Measurements from ENCODE around the gene SMG5. TPM values are rescaled to one million over a fixed set of nuclear protein-coding genes. Genes with fewer than 3 reads are reported as not detected.

The SMG5 gene
- total and polyA plus RNA-seq, 7 donors = 46.8 to 90.7 (median 72.4) TPM

- TF ChIP-seq, protein P1, sequence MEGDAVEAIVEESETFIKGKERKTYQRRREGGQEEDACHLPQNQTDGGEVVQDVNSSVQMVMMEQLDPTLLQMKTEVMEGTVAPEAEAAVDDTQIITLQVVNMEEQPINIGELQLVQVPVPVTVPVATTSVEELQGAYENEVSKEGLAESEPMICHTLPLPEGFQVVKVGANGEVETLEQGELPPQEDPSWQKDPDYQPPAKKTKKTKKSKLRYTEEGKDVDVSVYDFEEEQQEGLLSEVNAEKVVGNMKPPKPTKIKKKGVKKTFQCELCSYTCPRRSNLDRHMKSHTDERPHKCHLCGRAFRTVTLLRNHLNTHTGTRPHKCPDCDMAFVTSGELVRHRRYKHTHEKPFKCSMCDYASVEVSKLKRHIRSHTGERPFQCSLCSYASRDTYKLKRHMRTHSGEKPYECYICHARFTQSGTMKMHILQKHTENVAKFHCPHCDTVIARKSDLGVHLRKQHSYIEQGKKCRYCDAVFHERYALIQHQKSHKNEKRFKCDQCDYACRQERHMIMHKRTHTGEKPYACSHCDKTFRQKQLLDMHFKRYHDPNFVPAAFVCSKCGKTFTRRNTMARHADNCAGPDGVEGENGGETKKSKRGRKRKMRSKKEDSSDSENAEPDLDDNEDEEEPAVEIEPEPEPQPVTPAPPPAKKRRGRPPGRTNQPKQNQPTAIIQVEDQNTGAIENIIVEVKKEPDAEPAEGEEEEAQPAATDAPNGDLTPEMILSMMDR (IDR thresholded peaks at IDR 0.05) = no peak
- Histone ChIP-seq H3K27me3 (ENCODE audit: insufficient read depth in 3 of 3, low read length in 2 of 3) (no peaks in the 10 kb centered on the region), H3K4me3 (no peak overlapping the region), H3K9me3 (no peaks in the 10 kb centered on the region), H3K4me1 (no peaks in the 10 kb centered on the region), H3K27ac (no peak overlapping the region), H3K36me3 (ENCODE audit: insufficient read depth in 1 of 2, low read depth in 1 of 2) (peaks cover 16 to 98% of the 10 kb centered on the region in 2 donors)
- intact Hi-C loops (cut with DNase I) = no loop called here
- WGBS, 3 donors = 77 to 97% (median 86%) methylated on average over 2 of the region's 2 CpGs
- no peak for DNase-seq
- ATAC-seq = no peak
Measured at GRCh38 chr1:156260896-156261295, 21.7 kb downstream of the SMG5 start.

DNA sequence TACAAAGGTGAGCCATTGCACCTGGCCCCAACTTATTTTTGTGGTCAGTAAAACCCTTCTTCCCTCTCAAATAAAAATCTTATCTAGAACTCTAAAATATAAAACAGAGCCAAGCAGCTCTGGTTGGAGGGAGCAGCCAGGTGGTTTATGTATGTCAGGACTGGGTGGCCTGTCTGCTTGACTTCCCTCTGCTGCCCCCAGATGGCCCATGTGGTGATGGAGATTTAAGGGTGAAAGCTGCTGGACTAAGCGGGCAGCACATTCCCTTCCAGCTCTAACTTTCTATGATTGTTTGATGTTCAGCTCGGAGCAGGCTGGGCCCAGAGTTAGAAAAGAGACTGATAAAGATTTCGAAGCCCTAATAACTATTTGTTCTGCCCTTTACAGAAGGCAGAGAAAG, 22.8 kb downstream of the SMG5 start:
- no peaks in the 10 kb centered on the region for H3K27me3 ChIP-seq (ENCODE audit: insufficient read depth in 3 of 3, low read length in 2 of 3)
- H3K27ac ChIP-seq = no peak overlapping the region
- TF ChIP-seq, protein P1 (IDR thresholded peaks at IDR 0.05) = no peak
- WGBS, 3 donors = 71 to 76% (median 72%) methylated on average over 3 of the region's 3 CpGs
- H3K4me3 ChIP-seq = no peak overlapping the region
- H3K4me1 ChIP-seq = no peaks in the 10 kb centered on the region
- intact Hi-C loops (cut with DNase I) = no loop called here
- H3K36me3 ChIP-seq (ENCODE audit: insufficient read depth in 1 of 2, low read depth in 1 of 2) = peaks cover 16 to 99% of the 10 kb centered on the region in 2 donors
- no peak for DNase-seq
- H3K9me3 ChIP-seq = no peaks in the 10 kb centered on the region
- ATAC-seq = no peak

DNA sequence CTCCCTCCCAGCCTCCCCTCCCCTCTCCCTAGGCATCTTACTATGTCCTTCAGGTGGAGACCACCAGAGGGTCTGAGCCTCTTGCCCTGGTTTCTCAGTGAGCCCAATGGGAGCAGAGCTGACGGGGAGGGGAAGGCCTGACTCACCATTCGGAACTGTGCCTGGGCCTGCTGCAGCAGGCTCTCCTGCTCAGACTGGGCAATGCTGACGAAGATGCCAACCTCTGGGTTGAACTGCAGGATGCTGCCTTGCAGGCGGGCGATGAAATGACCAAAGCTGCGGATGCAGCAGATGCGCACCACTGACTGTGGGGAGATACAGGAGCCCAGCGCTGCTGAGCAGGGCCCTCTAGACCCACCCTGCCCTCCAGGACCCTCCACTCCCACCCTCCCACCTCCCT, 23.8 kb downstream of the SMG5 start:
- Histone ChIP-seq H3K36me3 (ENCODE audit: insufficient read depth in 1 of 2, low read depth in 1 of 2) (peaks cover 16 to 100% of the 10 kb centered on the region in 2 donors), H3K9me3 (no peaks in the 10 kb centered on the region), H3K4me1 (no peaks in the 10 kb centered on the region), H3K27ac (no peak overlapping the region), H3K4me3 (no peak overlapping the region), H3K27me3 (ENCODE audit: insufficient read depth in 3 of 3, low read length in 2 of 3) (no peaks in the 10 kb centered on the region)
- ATAC-seq (no peak), DNase-seq (no peak)
- intact Hi-C loops (cut with DNase I) = no loop called here
- 95 to 98% (median 96%) methylated on average over 8 of the region's 8 CpGs for WGBS, 3 donors
- TF ChIP-seq, protein P1 (IDR thresholded peaks at IDR 0.05) = no peak

GRCh38 chr1:156257711-156258110, 24.9 kb downstream of the SMG5 start:
- no peak for DNase-seq
- TF ChIP-seq, protein P1 (IDR thresholded peaks at IDR 0.05) = no peak
- ATAC-seq = no peak
- 87 to 93% (median 87%) methylated on average over 2 of the region's 2 CpGs for WGBS, 3 donors
- Histone ChIP-seq H3K36me3 (ENCODE audit: insufficient read depth in 1 of 2, low read depth in 1 of 2) (peaks cover 16 to 100% of the 10 kb centered on the region in 2 donors), H3K4me1 (no peaks in the 10 kb centered on the region), H3K4me3 (no peak overlapping the region), H3K27me3 (ENCODE audit: insufficient read depth in 3 of 3, low read length in 2 of 3) (no peaks in the 10 kb centered on the region), H3K27ac (no peak overlapping the region), H3K9me3 (no peaks in the 10 kb centered on the region)
- intact Hi-C loops (cut with DNase I) = no loop called here

- WGBS, 3 donors = 88 to 96% (median 93%) methylated on average over 3 of the region's 3 CpGs
- DNase-seq = peak in 1 of 2 donors; percentile 21
- Histone ChIP-seq H3K36me3 (ENCODE audit: insufficient read depth in 1 of 2, low read depth in 1 of 2) (peaks cover under 1 to 100% of the 10 kb centered on the region in 2 donors), H3K4me1 (no peaks in the 10 kb centered on the region), H3K27ac (no peak overlapping the region), H3K27me3 (ENCODE audit: insufficient read depth in 3 of 3, low read length in 2 of 3) (no peaks in the 10 kb centered on the region), H3K9me3 (no peaks in the 10 kb centered on the region), H3K4me3 (no peak overlapping the region)
- TF ChIP-seq, protein P1 (IDR thresholded peaks at IDR 0.05) = no peak
- intact Hi-C loops (cut with DNase I) = no loop called here
- ATAC-seq = no peak
Measured at GRCh38 chr1:156253634-156254033, 29.0 kb downstream of the SMG5 start.

Measured in psoas muscle (tissue), 8 donors.